Suprapubic skin (tissue), 4 donors: ENCODE data around the gene SIGLEC14.

Experiments used
- CTCF ChIP-seq, 2 donors: fragments of 200-600 bp in 1 of 2; fragments of 450-650 bp in 1 of 2; sonication (generic) in 1 of 2; IDR thresholded peaks; one replicate each; pipeline ENCODE4 v1.5.1; 2016 to 2019; ENCODE audit warnings: antibody characterized with exemption in 2 of 2, mild to moderate bottlenecking in 1 of 2, moderate library complexity in 1 of 2
- EP300 ChIP-seq: sonication (generic); formaldehyde crosslinking; IDR thresholded peaks from one replicate; pipeline ENCODE4 v1.6.1; 2017; ENCODE audit warnings: antibody characterized with exemption
- POLR2A ChIP-seq, 2 donors: fragments of 450-650 bp; IDR thresholded peaks; one replicate each; pipeline ENCODE4 v1.6.1; 2017; ENCODE audit warnings: antibody characterized with exemption in 2 of 2, mild to moderate bottlenecking in 2 of 2, moderate library complexity in 2 of 2
- POLR2AphosphoS5 ChIP-seq, 3 donors: sonication (generic); formaldehyde crosslinking; IDR thresholded peaks; one replicate each; pipeline ENCODE4 v1.6.1; 2017; ENCODE audit warnings: antibody characterized with exemption in 3 of 3

- TF ChIP-seq CTCF (IDR thresholded peaks at IDR 0.05) (no peak), POLR2A (IDR thresholded peaks at IDR 0.05) (no peak), POLR2AphosphoS5 (IDR thresholded peaks at IDR 0.05) (no peak), EP300 (no peak)
These were observed 47.9 kb upstream of the SIGLEC14 start for GRCh38 chr19:51694318-51695085.
